Measurements from ENCODE around the gene CACNA1B. TPM values are rescaled to one million over a fixed set of nuclear protein-coding genes. Genes with fewer than 3 reads are reported as not detected.

CACNA1B gene
- total RNA-seq, 1 experiment from 2014 or later: 1.7 TPM

DNA sequence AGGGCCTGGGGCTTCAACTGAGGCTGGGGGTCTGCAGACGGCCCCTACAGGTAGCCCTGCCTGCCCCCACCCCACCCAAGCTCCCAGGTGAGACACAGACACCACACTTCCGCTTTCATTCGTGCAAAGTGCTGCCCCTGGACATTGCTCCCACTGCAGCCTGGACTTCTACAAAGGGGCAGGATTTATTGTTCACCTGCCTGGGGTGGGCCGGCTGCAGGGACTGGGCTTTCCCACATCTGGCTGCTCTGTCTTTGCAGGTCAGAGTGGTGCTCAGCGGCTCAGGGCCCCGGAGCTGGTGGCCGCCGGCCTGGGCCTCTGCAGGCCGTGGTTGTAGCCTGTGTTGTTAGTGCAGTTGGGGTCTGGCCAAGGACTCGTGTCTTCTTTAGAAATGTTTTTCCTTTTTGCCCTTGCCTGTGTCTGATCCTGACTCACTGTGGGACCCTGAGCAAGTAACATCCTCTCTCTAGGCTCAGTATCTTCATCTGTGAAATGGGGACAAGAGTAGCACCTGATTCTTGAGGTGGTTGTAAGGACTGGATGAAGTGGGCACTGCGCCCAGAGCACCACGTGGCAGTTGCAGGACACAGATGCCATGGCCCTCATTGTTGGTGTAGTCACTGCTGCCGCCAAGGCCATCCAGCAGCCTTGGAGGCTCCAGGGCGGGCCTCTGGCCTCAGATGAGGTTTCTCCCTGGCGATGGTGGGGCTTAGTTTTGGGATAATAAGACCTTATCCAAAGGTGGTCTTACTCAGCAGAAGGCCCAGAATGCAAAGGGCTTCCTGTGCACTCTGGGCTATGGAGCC is 143.9 kb downstream of the CACNA1B start:
- H3K9me3 ChIP-seq (ENCODE audit: control insufficient read depth in 1 of 2, insufficient read depth in 1 of 2, low read depth in 1 of 2, low read length in 2 of 2): no peaks in the 10 kb centered on the region
- peak overlapping the region; percentile 78; the same call in 1 of the 2 replicates for H3K4me2 ChIP-seq (ENCODE audit: low read length)
- no peaks in the 10 kb centered on the region for H3K27me3 ChIP-seq (ENCODE audit: insufficient read depth, low read length)
- no peak overlapping the region for H2AFZ ChIP-seq (ENCODE audit: low read depth, low read length, poor library complexity, severe bottlenecking)
- no peaks in the 10 kb centered on the region for H3K79me2 ChIP-seq (ENCODE audit: insufficient read depth, low read length)
- no peak overlapping the region for H3K9ac ChIP-seq (ENCODE audit: low read length)
- H3K4me3 ChIP-seq (replicated peaks in 1 of 2; ENCODE audit: low read depth in 1 of 2, low read length in 2 of 2): no peak overlapping the region
- CTCF ChIA-PET: no interaction called here
- DNase-seq (ENCODE audit: low read depth, low spot score): no peak
- POLR2A ChIA-PET: no interaction called here
- H3K4me1 ChIP-seq (ENCODE audit: control insufficient read depth in 1 of 2, insufficient read depth in 2 of 2, low read length in 2 of 2): peaks cover 0 to 9% of the 10 kb centered on the region in 2 experiments; a peak in 1 of 4 replicates
- RAD21 ChIA-PET (ENCODE audit: low non-redundant PET in 1 of 2, low total read pairs in 2 of 2, uncharacterized antibody in 2 of 2, unreplicated experiment in 2 of 2): no interaction called here
- no TSS peak for BruUV-seq (replicated peaks)
- no peak for ATAC-seq
- H3K27ac ChIP-seq (ENCODE audit: low read depth, low read length): no peak overlapping the region; the same call in 1 of the 2 replicates
- intact Hi-C loops (cut with micrococcal nuclease): loop anchor here (5.0 kb wide), 1 partner anchor 349 kb away; no protein-coding TSS in a partner anchor
- no peak for TF ChIP-seq TCF7L2 (IDR thresholded peaks at IDR 0.05; ENCODE audit: borderline replicate concordance, extremely low read depth, insufficient read depth, insufficient read length)
- TF ChIP-seq SIN3A (IDR thresholded peaks at IDR 0.05; ENCODE audit: low read depth): no peak
- no peaks in the 10 kb centered on the region for H4K20me1 ChIP-seq (ENCODE audit: insufficient read depth)
- no peaks in the 10 kb centered on the region; a peak in 1 of 4 replicates for H3K36me3 ChIP-seq (ENCODE audit: control insufficient read depth in 1 of 2, insufficient read depth in 2 of 2, low read length in 2 of 2)
- H3K9me2 ChIP-seq (ENCODE audit: insufficient read depth): no peaks in the 10 kb centered on the region

DNA sequence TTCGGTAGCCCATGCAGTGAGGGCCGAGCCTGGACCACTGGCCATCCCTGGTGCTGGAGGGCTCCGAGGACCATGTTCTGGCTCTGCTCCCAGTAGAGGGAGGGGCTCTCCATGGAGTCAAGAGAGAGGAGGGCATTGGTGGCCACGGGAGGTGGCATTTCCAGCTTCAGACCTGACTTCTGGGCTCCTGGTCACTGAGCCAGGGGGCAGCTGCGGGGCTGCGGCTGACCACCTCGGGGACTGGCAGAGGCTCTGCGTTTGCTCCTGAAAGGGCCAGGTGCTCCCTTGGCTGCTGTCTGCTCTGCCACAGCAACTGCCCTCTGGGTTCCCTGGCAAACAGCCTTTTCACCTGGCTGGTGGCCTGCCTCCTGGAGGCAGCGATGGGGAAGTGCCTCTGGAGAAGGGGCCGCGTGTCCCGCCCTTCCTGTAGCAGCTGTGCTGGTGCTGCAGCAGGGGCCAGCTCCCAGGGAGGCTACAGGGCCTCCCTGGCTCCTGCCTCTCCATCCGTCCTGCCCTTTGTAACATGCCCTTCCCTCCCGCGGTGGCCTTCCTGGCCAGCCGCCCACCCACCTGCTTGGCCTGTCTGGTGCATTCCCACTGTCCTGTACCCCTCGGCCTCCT is 144.6 kb downstream of the CACNA1B start:
- no peaks in the 10 kb centered on the region for H3K27me3 ChIP-seq (ENCODE audit: insufficient read depth, low read length)
- TF ChIP-seq EZH2phosphoT487 (IDR thresholded peaks at IDR 0.05; ENCODE audit: borderline replicate concordance): no peak
- TF ChIP-seq POLR2A (IDR thresholded peaks at IDR 0.05; ENCODE audit: borderline replicate concordance, extremely low read depth, insufficient read depth, insufficient read length): no peak
- no peak for TF ChIP-seq SIN3A (IDR thresholded peaks at IDR 0.05; ENCODE audit: low read depth)
- TF ChIP-seq, protein P1, sequence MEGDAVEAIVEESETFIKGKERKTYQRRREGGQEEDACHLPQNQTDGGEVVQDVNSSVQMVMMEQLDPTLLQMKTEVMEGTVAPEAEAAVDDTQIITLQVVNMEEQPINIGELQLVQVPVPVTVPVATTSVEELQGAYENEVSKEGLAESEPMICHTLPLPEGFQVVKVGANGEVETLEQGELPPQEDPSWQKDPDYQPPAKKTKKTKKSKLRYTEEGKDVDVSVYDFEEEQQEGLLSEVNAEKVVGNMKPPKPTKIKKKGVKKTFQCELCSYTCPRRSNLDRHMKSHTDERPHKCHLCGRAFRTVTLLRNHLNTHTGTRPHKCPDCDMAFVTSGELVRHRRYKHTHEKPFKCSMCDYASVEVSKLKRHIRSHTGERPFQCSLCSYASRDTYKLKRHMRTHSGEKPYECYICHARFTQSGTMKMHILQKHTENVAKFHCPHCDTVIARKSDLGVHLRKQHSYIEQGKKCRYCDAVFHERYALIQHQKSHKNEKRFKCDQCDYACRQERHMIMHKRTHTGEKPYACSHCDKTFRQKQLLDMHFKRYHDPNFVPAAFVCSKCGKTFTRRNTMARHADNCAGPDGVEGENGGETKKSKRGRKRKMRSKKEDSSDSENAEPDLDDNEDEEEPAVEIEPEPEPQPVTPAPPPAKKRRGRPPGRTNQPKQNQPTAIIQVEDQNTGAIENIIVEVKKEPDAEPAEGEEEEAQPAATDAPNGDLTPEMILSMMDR (IDR thresholded peaks at IDR 0.05 in 2 of 3, conservative IDR thresholded peaks at IDR 0.05 in 1 of 3; ENCODE audit: borderline replicate concordance in 1 of 3, insufficient read depth in 1 of 3, low read depth in 2 of 3, low read length in 2 of 3): peak; percentile 39 to 85 (median 68); a peak in 5 of 6 replicates
- no peak for TF ChIP-seq SP1 (IDR thresholded peaks at IDR 0.05; ENCODE audit: low read depth)
- no peak for TF ChIP-seq ZFX (IDR thresholded peaks at IDR 0.05)
- peak; percentile 58 for TF ChIP-seq RAD21 (IDR thresholded peaks at IDR 0.05; ENCODE audit: low read depth)
- H3K4me1 ChIP-seq (ENCODE audit: control insufficient read depth in 1 of 2, insufficient read depth in 2 of 2, low read length in 2 of 2): peaks cover 0 to 9% of the 10 kb centered on the region in 2 experiments; a peak in 1 of 4 replicates
- H3K9ac ChIP-seq (ENCODE audit: low read length): peak overlapping the region; percentile 55
- ATAC-seq: peak; percentile 77
- H3K79me2 ChIP-seq (ENCODE audit: insufficient read depth, low read length): peaks cover 3% of the 10 kb centered on the region; the same call in 1 of the 2 replicates
- intact Hi-C loops (cut with micrococcal nuclease): loop anchor here (5.0 kb wide), 1 partner anchor 350 kb away; no protein-coding TSS in a partner anchor
- no TSS peak for BruUV-seq (replicated peaks)
- ChIA-PET POLR2A (no interaction called here), CTCF (no interaction called here), RAD21 (ENCODE audit: low non-redundant PET in 1 of 2, low total read pairs in 2 of 2, uncharacterized antibody in 2 of 2, unreplicated experiment in 2 of 2) (no interaction called here)
- H4K20me1 ChIP-seq (ENCODE audit: insufficient read depth): no peaks in the 10 kb centered on the region
- no peaks in the 10 kb centered on the region for H3K9me3 ChIP-seq (ENCODE audit: control insufficient read depth in 1 of 2, insufficient read depth in 1 of 2, low read depth in 1 of 2, low read length in 2 of 2)
- H2AFZ ChIP-seq (ENCODE audit: low read depth, low read length, poor library complexity, severe bottlenecking): no peak overlapping the region
- H3K4me3 ChIP-seq (replicated peaks in 1 of 2; ENCODE audit: low read depth in 1 of 2, low read length in 2 of 2): peak overlapping the region; percentile 47 to 62
- no peaks in the 10 kb centered on the region; a peak in 1 of 4 replicates for H3K36me3 ChIP-seq (ENCODE audit: control insufficient read depth in 1 of 2, insufficient read depth in 2 of 2, low read length in 2 of 2)
- peak overlapping the region; percentile 79 for H3K27ac ChIP-seq (ENCODE audit: low read depth, low read length)
- H3K9me2 ChIP-seq (ENCODE audit: insufficient read depth): no peaks in the 10 kb centered on the region
- DNase-seq (ENCODE audit: low read depth, low spot score): peak; percentile 40
- peak overlapping the region; percentile 78 for H3K4me2 ChIP-seq (ENCODE audit: low read length)
